Stimulated activated naive CD8-positive, alpha-beta T cell treated with anti-CD3 and anti-CD28 coated beads, Interleukin-15, Interleukin-2, amounts not matched to agents 100 U/mL and 50 U/mL, for 24 hours (primary cell): ENCODE data around the gene RRM1.
"Not testable (repeated sequence)": the region's sequence is repeated elsewhere in the genome, so short reads cannot be mapped to it uniquely, and the experiment has no call there.

Experiments used
- ATAC-seq: fragments of 150-1000 bp; cut with Tn5 transposase; one replicate; pipeline ENCODE4 v1.10.0; 2021
- DNase-seq: peaks from one replicate; pipeline ENCODE4 v3.0.0; 2021

RRM1 gene

GRCh38 chr11:4083198-4083597 is 11.4 kb upstream of the RRM1 start:
- no peak for ATAC-seq
- DNase-seq, result no peak

- DNase-seq (no peak), ATAC-seq (no peak)
Observed at GRCh38 chr11:4084406-4085125, 10.0 kb upstream of the RRM1 start.

- DNase-seq (no peak), ATAC-seq (no peak)
Observed at GRCh38 chr11:4085575-4085974, 9.0 kb upstream of the RRM1 start.

- ATAC-seq, result no peak
Observed at GRCh38 chr11:4086575-4087353, 7.8 kb upstream of the RRM1 start.

GRCh38 chr11:4087551-4087950 is 7.0 kb upstream of the RRM1 start:
- no peak for ATAC-seq
- no peak for DNase-seq

More at GRCh38 chr11:4086575-4087353, 7.8 kb upstream of the RRM1 start:
- no peak for DNase-seq

GRCh38 chr11:4090258-4090657 is 4.3 kb upstream of the RRM1 start:
- ATAC-seq (no peak), DNase-seq (no peak)

GRCh38 chr11:4092026-4092425 is 2.6 kb upstream of the RRM1 start:
- ATAC-seq (no peak), DNase-seq (no peak)

GRCh38 chr11:4093519-4094347 is 866 bp upstream of the RRM1 start:
- DNase-seq, result no peak
- no peak for ATAC-seq

GRCh38 chr11:4095509-4096230 is 1.1 kb downstream of the RRM1 start:
- DNase-seq, result no peak
- ATAC-seq, result no peak

- ATAC-seq, result no peak
- DNase-seq, result no peak
Observed at GRCh38 chr11:4098026-4098621, 3.5 kb downstream of the RRM1 start.

- ATAC-seq (no peak), DNase-seq (no peak)
Observed at GRCh38 chr11:4102711-4103110, 8.1 kb downstream of the RRM1 start.

- ATAC-seq (no peak), DNase-seq (no peak)
Observed at GRCh38 chr11:4103269-4103668, 8.7 kb downstream of the RRM1 start.

- ATAC-seq (no peak), DNase-seq (no peak)
Observed at GRCh38 chr11:4105916-4106315, 11.3 kb downstream of the RRM1 start.

GRCh38 chr11:4111834-4112233 is 17.2 kb downstream of the RRM1 start:
- ATAC-seq (no peak), DNase-seq (no peak)

- ATAC-seq (no peak), DNase-seq (no peak)
Observed at GRCh38 chr11:4115128-4115527, 20.5 kb downstream of the RRM1 start.

GRCh38 chr11:4118107-4118506 is 23.5 kb downstream of the RRM1 start:
- DNase-seq, result no peak
- no peak for ATAC-seq

- DNase-seq (no peak), ATAC-seq (no peak)
Observed at GRCh38 chr11:4123218-4123617, 28.6 kb downstream of the RRM1 start.

- ATAC-seq (no peak), DNase-seq (no peak)
Observed at GRCh38 chr11:4125141-4125540, 30.5 kb downstream of the RRM1 start.

GRCh38 chr11:4127357-4127756 is 32.8 kb downstream of the RRM1 start:
- no peak for ATAC-seq
- no peak for DNase-seq

GRCh38 chr11:4130219-4130618 is 35.6 kb downstream of the RRM1 start:
- not testable (repeated sequence) for ATAC-seq, DNase-seq

GRCh38 chr11:4134806-4135205 is 40.2 kb downstream of the RRM1 start:
- DNase-seq (no peak), ATAC-seq (no peak)

GRCh38 chr11:4138497-4138896 is 43.9 kb downstream of the RRM1 start:
- no peak for ATAC-seq

More at GRCh38 chr11:4138497-4138896, 43.9 kb downstream of the RRM1 start:
- no peak for DNase-seq
